Ramos (cell line): ENCODE data around the gene PAX7.
"Not testable (repeated sequence)": the region's sequence is repeated elsewhere in the genome, so short reads cannot be mapped to it uniquely, and the experiment has no call there.

Experiments used
- in situ Hi-C: fragments of 300-500 bp; cut with MboI; formaldehyde crosslinking; loops from one replicate; pipeline ENCODE4 v1.14.3; 2022; ENCODE audit warnings: low sequenced_read_pairs; ENCODE audit not compliant: unreplicated experiment

PAX7 gene

DNA sequence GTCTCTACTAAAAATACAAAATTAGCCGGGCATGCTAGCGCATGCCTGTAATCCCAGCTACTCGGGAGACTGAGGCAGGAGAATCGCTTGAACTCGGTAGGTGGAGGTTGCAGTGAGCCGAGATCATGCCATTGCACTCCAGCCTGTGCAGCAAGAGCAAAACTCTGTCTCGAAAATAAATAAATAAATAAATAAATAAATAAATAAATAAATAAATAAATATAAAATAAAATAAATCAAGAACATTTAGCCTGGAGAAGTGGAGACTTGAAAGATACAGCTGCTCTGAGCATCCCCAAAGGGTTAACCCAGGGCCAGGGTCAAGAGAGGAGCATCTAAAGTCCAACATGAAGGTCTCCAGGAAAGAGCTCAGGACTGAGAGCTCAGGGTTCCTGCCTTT, 63.6 kb downstream of the PAX7 start:
- in situ Hi-C loops, result not testable (repeated sequence)

DNA sequence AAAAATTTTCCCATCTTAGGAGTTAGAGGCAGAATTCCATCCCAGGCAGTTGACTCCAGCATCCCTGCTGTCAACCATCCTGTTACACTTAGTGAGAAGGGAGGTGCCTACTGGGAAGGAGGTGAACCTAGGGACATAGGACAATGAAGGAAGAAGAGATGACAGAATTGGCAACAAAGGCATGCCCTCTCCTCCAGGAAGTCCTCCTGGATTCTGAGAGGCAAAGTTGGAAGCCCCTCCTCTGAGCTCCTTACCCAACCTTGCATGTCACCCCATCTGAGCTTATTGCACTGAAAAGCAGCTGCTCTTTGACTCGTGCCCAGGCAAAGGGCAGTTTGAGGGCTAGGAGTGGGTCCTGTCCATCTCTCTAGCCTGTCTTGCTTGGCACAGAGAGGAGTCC, 66.9 kb downstream of the PAX7 start:
- in situ Hi-C loops, result no loop called here

DNA sequence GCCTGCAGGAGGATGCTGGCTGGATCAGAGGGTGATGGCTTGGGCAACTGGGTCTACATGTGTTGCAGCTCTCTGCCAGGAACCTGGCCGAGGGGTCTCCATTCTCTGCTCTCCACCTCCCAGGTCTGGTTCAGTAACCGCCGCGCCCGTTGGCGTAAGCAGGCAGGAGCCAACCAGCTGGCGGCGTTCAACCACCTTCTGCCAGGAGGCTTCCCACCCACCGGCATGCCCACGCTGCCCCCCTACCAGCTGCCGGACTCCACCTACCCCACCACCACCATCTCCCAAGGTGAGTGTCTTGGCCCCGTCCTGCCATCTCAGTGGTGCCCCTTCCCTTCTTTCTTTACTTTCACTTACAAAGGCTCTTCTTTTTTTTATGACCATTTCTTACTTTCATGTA, 69.9 kb downstream of the PAX7 start:
- in situ Hi-C loops, result no loop called here

DNA sequence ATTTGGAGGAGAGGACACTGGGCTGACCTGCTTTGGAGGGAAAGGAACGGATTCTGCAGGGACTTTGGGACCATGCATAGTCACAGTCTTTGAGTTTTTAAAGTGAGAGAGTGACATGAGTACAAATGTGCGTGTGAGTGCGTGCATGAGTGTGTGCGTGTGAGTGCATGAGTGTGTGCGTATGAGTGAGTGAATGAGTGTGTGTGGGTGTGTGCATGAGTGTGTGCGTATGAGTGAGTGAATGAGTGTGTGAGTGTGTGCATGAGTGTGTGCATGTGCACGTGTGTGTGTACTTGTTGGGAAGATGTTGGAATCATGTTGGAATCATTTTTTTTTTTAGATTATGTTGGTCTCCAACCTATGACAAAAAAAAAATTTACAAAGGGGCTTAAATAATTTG, 70.5 kb downstream of the PAX7 start:
- in situ Hi-C loops, result no loop called here

DNA sequence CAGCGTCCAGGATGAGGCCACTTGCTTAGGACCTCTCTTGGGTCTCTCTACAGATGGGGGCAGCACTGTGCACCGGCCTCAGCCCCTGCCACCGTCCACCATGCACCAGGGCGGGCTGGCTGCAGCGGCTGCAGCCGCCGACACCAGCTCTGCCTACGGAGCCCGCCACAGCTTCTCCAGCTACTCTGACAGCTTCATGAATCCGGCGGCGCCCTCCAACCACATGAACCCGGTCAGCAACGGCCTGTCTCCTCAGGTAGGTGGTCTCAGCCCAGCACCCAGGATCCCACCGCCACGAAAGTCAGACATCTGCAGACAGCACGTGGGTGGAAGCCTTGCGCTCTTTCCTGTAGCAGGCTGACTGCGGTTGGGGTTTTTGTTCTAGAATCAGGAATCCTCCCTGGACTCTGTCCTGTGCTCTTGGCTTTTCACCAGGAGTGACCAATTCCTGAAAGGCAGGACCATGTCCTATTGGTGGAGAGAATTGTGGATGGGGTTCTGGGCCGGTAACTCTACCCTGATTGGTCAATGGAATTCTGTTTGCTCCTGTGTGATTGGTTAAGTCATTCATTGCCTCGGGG, 72.5 kb downstream of the PAX7 start:
- in situ Hi-C loops, result no loop called here

DNA sequence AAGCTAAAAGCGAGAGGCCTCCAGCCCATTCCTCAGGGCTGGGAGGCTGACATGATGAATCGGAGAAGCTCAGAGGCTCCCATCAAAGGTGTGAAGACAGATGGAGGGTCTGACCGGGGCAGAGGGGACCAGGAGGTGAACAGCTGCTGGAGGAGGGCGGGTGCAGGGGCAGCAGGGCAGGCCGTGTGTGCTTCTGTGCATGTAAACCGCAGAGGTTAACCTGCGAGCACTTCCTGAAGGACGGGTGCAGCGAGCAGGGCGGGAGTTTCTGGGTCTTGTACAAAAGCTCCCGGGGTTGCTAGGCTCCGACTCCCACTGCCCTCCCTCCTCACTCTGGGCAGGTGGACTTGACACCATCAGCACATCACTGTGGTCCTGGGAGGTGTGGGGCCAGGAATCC, 75.2 kb downstream of the PAX7 start:
- in situ Hi-C loops, result no loop called here

GRCh38 chr1:18707696-18708257, 77.1 kb downstream of the PAX7 start:
- in situ Hi-C loops, result no loop called here

GRCh38 chr1:18710002-18710401, 79.4 kb downstream of the PAX7 start:
- in situ Hi-C loops, result no loop called here

GRCh38 chr1:18711003-18711402, 80.4 kb downstream of the PAX7 start:
- in situ Hi-C loops, result no loop called here

DNA sequence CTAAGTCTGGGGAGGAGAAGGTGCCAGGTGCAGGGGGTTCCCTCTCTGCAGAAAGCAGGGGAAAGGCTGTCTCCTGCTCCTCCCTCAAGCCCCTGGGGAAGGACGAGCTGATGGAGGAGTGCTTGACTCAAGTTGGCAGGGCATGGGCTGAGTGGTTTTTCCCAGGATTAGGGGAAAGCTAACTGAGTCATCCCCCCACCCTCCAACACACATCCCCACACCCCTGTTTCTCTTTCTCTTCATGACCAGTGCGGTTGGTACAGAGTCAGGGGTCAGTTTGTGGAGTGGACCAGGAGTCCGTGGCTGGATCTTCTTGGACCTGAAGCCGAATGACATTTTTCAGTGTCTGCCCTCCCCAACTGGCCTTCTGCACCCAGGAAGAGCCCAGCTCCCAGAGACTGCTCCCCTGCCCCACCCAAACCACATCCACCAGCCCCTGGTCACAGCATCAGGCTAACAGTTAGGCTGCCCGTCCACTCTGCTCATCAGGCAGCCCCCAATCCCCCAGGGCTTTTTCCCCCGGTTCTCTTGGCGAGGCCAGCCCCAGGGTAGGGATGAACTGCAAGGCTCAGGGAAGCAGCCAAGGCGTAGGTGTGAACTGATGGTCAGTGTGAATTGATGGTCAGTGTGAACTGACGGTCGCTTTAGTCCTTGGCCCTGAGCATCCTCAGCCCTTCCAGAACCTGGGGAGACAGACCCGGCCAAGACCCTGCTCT, 81.0 kb downstream of the PAX7 start:
- in situ Hi-C loops, result no loop called here

GRCh38 chr1:18712252-18712600, 81.6 kb downstream of the PAX7 start:
- in situ Hi-C loops, result no loop called here

DNA sequence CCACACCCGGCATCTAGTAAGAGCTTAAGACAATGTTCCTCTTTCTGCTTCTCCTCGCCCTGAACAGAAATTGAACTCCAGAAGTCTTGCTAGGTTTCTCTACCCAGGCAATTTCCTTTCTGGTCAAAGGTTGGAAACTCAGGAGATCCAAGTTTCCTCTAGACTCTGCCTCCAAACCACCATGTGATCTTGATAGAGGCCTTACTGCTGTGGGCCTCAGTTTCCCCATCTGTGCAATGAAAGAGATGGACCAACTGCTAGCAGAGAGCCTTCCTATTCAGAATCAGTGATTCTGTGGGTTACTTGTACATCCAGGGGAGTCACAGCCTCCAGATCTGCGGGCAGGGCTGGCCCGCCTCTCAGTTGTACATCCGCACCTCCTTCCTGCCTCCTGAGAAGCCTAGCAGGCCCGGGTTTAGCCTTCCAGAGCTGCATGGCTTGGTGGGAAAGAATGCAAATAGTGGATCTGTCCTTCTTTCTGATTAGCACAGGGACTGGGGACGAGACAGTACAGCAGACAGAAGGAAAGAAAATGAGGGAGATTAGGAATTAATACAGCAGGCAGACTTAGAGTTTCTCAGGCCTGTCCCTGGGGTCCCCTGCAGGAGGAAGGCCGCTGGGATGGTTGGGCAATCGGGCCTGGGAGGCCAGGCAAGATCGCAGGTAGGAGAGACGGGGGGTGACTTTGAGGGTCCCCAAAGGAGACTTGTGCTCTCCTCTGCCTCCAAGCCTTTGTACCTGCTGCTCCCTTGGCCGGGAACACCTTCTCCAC, 83.9 kb downstream of the PAX7 start:
- in situ Hi-C loops, result no loop called here

DNA sequence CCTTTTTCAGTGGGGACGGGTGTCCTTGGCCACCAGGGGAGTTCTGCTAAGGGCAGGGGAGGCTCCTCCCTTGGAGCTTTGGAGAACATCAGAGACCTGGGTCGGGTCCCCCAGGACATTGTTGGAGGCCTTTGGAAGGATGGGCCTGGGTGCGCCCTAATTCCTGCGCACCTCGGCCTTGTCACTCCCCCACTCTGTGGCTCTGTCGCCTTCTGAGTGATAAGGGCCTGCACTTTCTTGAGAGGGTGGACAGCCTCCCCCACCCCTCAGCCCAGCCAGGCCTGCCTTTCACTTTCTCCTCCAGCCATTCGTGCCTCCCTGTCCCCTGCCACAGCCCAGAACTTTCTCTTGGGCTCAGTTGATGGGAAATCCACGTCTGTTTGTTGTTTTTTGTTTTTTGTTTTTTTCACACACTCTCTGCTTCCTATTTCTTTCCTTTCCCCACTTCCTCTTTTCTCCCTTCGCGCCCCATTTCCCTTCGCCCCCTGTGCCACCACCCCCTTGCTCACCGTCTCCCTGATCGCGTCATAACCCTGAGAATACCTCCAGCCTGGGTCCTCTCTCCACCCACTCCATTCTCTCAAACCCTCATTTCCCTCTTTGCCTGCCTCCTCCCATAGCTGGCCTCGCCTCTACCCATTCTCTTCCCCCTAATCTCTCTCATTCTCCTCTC, 85.6 kb downstream of the PAX7 start:
- in situ Hi-C loops, result no loop called here

DNA sequence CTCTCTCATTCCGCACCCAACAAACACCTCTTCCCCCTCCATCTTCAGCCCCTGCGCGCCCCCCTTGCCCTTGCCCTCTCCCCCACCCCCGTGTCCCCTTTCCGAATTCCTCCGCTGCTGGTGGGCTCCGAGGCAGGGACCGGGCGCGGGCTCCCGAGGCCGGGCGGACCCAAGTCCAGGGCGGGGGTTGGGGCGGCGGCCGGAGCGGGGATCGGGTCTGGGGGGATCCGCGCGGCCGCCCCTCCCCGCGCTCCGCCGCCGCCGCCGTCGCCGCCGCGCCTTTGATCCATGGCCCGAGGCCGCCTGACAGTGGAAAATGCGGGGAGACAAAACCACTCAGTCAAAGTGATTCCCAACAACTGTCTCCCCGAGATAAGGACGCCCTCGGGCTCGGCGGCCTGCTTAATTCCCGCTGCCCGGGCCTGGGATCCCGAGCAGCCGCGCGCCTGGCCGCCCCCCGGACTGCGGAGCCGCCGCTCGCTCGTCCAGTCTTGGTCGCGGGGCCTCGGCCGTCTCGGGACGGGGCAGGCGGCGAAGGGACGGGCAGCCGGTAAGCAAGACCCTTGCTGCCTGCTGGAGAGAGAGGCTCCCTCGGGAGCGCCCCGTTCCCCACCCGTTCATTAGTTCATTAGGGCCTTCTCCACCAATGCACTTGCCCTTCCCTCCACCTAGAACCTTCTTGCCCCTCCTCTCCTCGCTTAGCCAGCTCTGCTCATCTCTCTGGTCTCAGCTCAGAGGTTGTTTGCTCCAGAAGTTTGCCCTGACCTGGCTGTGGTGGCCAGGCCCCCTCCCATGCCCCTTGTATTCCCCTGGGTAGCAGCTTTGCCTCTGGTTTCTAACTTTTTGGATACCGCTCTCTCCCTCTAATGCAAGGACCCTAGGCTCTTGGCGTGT, 86.4 kb downstream of the PAX7 start:
- in situ Hi-C loops, result no loop called here

GRCh38 chr1:18719786-18720451, 89.3 kb downstream of the PAX7 start:
- in situ Hi-C loops, result no loop called here

DNA sequence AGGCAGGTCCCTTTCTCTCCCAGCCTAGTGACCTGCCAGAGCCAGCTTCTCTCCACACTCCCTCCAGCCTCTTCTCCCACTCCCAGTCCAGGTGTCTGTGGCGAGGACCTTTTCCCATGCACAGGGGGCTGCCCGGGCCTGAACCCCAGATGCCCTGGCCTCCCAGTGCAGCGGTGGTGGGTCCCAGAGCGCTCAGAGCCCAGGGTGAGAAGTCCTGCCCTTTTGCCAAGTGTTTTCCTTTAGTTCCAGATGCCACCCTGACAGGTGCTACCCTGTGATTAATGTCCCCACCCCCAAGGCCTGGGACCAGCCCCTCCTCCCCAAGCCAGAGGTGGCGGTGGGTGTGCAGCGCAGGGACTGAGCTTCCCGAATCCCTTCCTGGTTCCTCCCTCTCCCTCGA, 90.4 kb downstream of the PAX7 start:
- in situ Hi-C loops, result no loop called here

DNA sequence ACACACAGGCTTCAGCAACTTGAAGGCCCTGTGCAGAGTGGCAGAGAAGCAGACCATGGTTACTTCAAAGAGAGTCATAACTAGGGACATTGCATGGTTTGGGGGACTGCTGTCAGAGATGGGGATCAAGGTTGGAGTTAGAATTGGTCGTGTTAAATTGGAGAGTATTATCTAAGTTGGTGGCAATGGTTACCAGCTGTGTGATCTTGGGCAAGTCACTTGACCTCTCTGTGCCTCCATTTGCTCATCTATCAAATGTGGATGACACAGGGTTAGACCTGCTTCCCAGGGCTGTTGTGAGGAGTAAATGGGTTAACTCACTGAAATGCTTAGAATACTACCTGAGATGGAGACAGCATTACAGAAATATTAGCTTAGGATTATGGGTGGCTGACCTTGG, 91.1 kb downstream of the PAX7 start:
- in situ Hi-C loops, result no loop called here

DNA sequence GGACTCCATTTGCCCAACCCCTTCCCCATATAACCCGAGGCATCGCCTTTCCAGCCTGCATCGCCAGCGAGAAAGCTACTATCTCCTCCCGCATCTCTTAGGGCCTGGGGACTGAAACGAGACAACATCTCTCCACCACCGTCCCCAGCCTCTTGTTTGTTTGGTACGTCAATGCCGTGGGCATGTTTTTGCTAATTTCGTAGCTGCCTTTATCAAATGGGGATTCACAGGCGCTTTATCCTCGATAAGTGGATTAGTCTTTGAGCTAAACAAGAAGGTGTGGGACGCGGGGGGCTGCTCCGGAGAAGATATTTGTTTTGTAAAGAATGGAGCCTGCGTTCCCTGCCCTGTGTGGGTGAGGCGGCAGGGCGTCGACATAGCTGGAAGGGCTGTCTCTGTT, 91.6 kb downstream of the PAX7 start:
- in situ Hi-C loops, result no loop called here

DNA sequence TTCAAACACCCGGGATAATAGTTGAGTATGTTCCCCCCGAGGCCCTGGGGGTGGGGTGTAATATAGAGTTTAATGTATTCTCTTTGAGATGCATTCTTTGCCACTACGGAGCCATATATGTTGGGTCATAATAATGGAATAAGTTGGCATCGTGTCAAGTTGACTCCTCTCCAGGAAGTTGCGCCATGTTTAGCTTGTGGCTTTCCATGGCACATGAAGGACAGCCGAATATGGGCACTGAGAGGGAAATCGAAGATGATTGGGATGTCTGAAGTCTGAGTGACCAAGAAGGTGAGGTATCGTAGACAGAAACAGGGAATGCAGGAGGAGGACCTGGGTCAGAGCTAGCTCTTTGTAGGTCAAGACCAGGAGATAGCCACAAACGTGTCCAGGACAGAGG, 92.6 kb downstream of the PAX7 start:
- in situ Hi-C loops, result no loop called here
